Measurements from ENCODE around the gene DENND2C.

- TF ChIP-seq, protein P1, sequence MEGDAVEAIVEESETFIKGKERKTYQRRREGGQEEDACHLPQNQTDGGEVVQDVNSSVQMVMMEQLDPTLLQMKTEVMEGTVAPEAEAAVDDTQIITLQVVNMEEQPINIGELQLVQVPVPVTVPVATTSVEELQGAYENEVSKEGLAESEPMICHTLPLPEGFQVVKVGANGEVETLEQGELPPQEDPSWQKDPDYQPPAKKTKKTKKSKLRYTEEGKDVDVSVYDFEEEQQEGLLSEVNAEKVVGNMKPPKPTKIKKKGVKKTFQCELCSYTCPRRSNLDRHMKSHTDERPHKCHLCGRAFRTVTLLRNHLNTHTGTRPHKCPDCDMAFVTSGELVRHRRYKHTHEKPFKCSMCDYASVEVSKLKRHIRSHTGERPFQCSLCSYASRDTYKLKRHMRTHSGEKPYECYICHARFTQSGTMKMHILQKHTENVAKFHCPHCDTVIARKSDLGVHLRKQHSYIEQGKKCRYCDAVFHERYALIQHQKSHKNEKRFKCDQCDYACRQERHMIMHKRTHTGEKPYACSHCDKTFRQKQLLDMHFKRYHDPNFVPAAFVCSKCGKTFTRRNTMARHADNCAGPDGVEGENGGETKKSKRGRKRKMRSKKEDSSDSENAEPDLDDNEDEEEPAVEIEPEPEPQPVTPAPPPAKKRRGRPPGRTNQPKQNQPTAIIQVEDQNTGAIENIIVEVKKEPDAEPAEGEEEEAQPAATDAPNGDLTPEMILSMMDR (IDR thresholded peaks at IDR 0.05; ENCODE audit: insufficient read depth, low read length), result no peak
- no peak for TF ChIP-seq GABPA (IDR thresholded peaks at IDR 0.05; ENCODE audit: low read depth)
Measured at GRCh38 chr1:114632427-114632826, 37.4 kb downstream of the DENND2C start.
